Endothelial cell of umbilical vein (primary cell): ENCODE results near the gene NGRN. TPM values are rescaled to one million over a fixed set of nuclear protein-coding genes. Genes with fewer than 3 reads are reported as not detected.

Experiments
- BruUV-seq: library from RNA; stranded (reverse); fragments of 400-500 nt; replicated peaks from 2 replicates; lab custom pipeline; 2021; lab: Mats Ljungman, UMichigan
- CTCF ChIA-PET: fragments of 300-600, 350-600 bp; sonication (Branson Sonifier 250); formaldehyde crosslinking; loops from one replicate; lab custom pipeline; 2021; ENCODE audit warnings: antibody characterized with exemption, inconsistent platforms; lab: Charles Lee
- POLR2A ChIA-PET: fragments of 300-600, 350-600 bp; sonication (Branson Sonifier 250); formaldehyde crosslinking; loops from one replicate; lab custom pipeline; 2021; ENCODE audit warnings: antibody characterized with exemption, inconsistent platforms; lab: Charles Lee
- DNase-seq: peaks from one replicate; pipeline ENCODE4 v3.0.0-alpha.2; 2011; ENCODE audit warnings: low read depth, low spot score
- FAIRE-seq: peaks from 2 replicates; lab custom pipeline; 2011; peaks lifted over from hg19 to GRCh38; lab: Jason Lieb, UNC
- H2AFZ ChIP-seq: 2 replicates; pipeline ENCODE4 v1.6.0; 2012; ENCODE audit warnings: low read depth, low read length, control low read depth, inconsistent platforms
- H3K27ac ChIP-seq: 2 replicates; pipeline ENCODE4 v1.5.1; 2011; ENCODE audit warnings: low read depth, mild to moderate bottlenecking, control low read depth, low read length, moderate library complexity; ENCODE audit not compliant: insufficient read depth
- H3K27me3 ChIP-seq, 2 experiments: 2 replicates each; pipeline versions ENCODE4 v1.6.0 to v1.6.1; 2011; ENCODE audit warnings: low read length in 2 of 2, mixed read lengths in 1 of 2; ENCODE audit not compliant: control insufficient read depth in 2 of 2, insufficient read depth in 2 of 2
- H3K36me3 ChIP-seq, 2 experiments: 2 replicates in 1 of 2; 3 replicates in 1 of 2; pipeline ENCODE4 v1.5.1; 2011; ENCODE audit warnings: low read length in 2 of 2, mild to moderate bottlenecking in 1 of 2, moderate library complexity in 1 of 2; ENCODE audit not compliant: control insufficient read depth in 2 of 2, insufficient read depth in 2 of 2; ENCODE audit errors: extremely low read depth in 1 of 2
- H3K4me1 ChIP-seq: 3 replicates; pipeline ENCODE4 v1.5.1; 2011; ENCODE audit warnings: mild to moderate bottlenecking, low read length; ENCODE audit not compliant: control insufficient read depth, insufficient read depth; ENCODE audit errors: extremely low read depth
- H3K4me2 ChIP-seq: 2 replicates; pipeline ENCODE4 v1.6.1; 2011; ENCODE audit warnings: low read length, control low read depth, mixed read lengths; ENCODE audit not compliant: insufficient read depth
- H3K4me3 ChIP-seq, 3 experiments: fragments of 200-600 bp in 1 of 3; sonication (generic), shearing (Covaris generic) in 1 of 3; replicated peaks in 1 of 3; 2 replicates each; pipeline ENCODE4 v1.5.1; 2011 to 2016; ENCODE audit warnings: control low read depth in 3 of 3, low read length in 3 of 3, mild to moderate bottlenecking in 2 of 3, inconsistent platforms in 1 of 3, low read depth in 1 of 3, moderate library complexity in 1 of 3; ENCODE audit not compliant: insufficient read depth in 1 of 3
- H3K79me2 ChIP-seq: 2 replicates; pipeline ENCODE4 v1.6.0; 2012; ENCODE audit warnings: low read length, inconsistent platforms; ENCODE audit not compliant: control insufficient read depth, insufficient read depth
- H3K9ac ChIP-seq: replicated peaks from 2 replicates; pipeline ENCODE3; 2011; ENCODE audit warnings: low read length, control low read depth; ENCODE audit not compliant: insufficient read depth; ENCODE audit errors: extremely low read depth
- H3K9me1 ChIP-seq: replicated peaks from 3 replicates; pipeline ENCODE4 v1.6.0; 2011; ENCODE audit warnings: mild to moderate bottlenecking, low read length; ENCODE audit not compliant: control insufficient read depth, insufficient read depth; ENCODE audit errors: extremely low read depth
- H3K9me3 ChIP-seq: replicated peaks from 2 replicates; pipeline ENCODE4 v1.5.1; 2012; ENCODE audit warnings: low read length, inconsistent platforms; ENCODE audit not compliant: control insufficient read depth, insufficient read depth
- H4K20me1 ChIP-seq: replicated peaks from 2 replicates; pipeline ENCODE3; 2011; ENCODE audit warnings: mild to moderate bottlenecking, low read length; ENCODE audit not compliant: control insufficient read depth, insufficient read depth; ENCODE audit errors: extremely low read depth
- CTCF ChIP-seq, 2 donors: IDR thresholded peaks; 1 replicate in 1 of 2; 2 replicates in 1 of 2; pipeline ENCODE4 v1.5.1; 2011; ENCODE audit warnings: low read length in 2 of 2, mild to moderate bottlenecking in 2 of 2, moderate library complexity in 2 of 2, control low read depth in 1 of 2, inconsistent platforms in 1 of 2, low read depth in 1 of 2; ENCODE audit not compliant: insufficient read depth in 1 of 2; ENCODE audit errors: extremely low read depth in 1 of 2
- EZH2 ChIP-seq: IDR thresholded peaks from 2 replicates; pipeline ENCODE4 v1.6.1; 2012; ENCODE audit warnings: borderline replicate concordance, low read depth, mild to moderate bottlenecking, moderate library complexity, low read length, inconsistent platforms; ENCODE audit not compliant: severe bottlenecking
- FOS ChIP-seq: IDR thresholded peaks from 2 replicates; pipeline ENCODE4 v1.6.1; 2011; ENCODE audit warnings: mild to moderate bottlenecking, low read length, moderate library complexity, borderline replicate concordance; ENCODE audit not compliant: insufficient read depth
- GATA2 ChIP-seq: IDR thresholded peaks from 2 replicates; pipeline ENCODE4 v1.7.0; 2011; ENCODE audit warnings: low read depth, mild to moderate bottlenecking, moderate library complexity, mixed read lengths, low read length; ENCODE audit not compliant: insufficient read length, insufficient read depth
- JUN ChIP-seq: IDR thresholded peaks from 2 replicates; pipeline ENCODE4 v1.6.1; 2011; ENCODE audit warnings: borderline replicate concordance, low read depth; ENCODE audit not compliant: insufficient read length, insufficient read depth
- MAX ChIP-seq: IDR thresholded peaks from 2 replicates; pipeline ENCODE4 v1.6.1; 2011; ENCODE audit not compliant: insufficient read depth, insufficient read length
- MYC ChIP-seq: IDR thresholded peaks from one replicate; pipeline ENCODE4 v1.6.1; 2011; ENCODE audit warnings: mild to moderate bottlenecking, low read depth, low read length
- POLR2A ChIP-seq: IDR thresholded peaks from 2 replicates; pipeline ENCODE4 v1.6.1; 2012; ENCODE audit warnings: low read depth, mild to moderate bottlenecking, control low read depth, low read length
- POLR2AphosphoS5 ChIP-seq: IDR thresholded peaks from 2 replicates; pipeline ENCODE4 v1.6.1; 2012; ENCODE audit warnings: low read depth, mild to moderate bottlenecking, control low read depth, low read length, moderate library complexity; ENCODE audit not compliant: insufficient read depth
- dilution Hi-C: fragments of 300-500 bp; cut with MboI; formaldehyde crosslinking; loops from one replicate; pipeline ENCODE4 v1.15.0; 2019; ENCODE audit warnings: low sequenced_read_pairs; ENCODE audit not compliant: extremely low pct_ligation_motif_present
- intact Hi-C: fragments of 100-400 bp; cut with micrococcal nuclease; formaldehyde crosslinking; loops from one replicate; pipeline ENCODE4 v1.10.0; 2022
- polyA plus RNA-seq, 4 experiments: library from polyadenylated mRNA; depleted of rRNA in 3 of 4; stranded (reverse) in 3 of 4; unstranded in 1 of 4; fragments of >200 nt; gene quantifications; 2 replicates each; pipeline versions ENCODE4 v1.2.1 to v1.2.3, GENCODE V29; 2011 to 2012; ENCODE audit warnings: missing spikeins in 1 of 4
- total RNA-seq: library from RNA; stranded (reverse); gene quantifications from 2 replicates; pipeline ENCODE4 v1.2.3, GENCODE V29; 2021

NGRN gene
- total and polyA plus RNA-seq, 2 donors (not counting 3 experiments of a cell fraction or from before 2014, with no cell fraction given) = 28.9 to 56.5 TPM

- Histone ChIP-seq H3K27me3 (no peaks in the 10 kb centered on the region), H4K20me1 (no peaks in the 10 kb centered on the region), H3K36me3 (no peaks in the 10 kb centered on the region), H3K4me2 (no peak overlapping the region), H3K9ac (no peak overlapping the region), H3K27ac (no peak overlapping the region), H3K4me3 (no peak overlapping the region), H3K4me1 (no peaks in the 10 kb centered on the region), H3K9me1 (no peaks in the 10 kb centered on the region), H3K9me3 (no peaks in the 10 kb centered on the region), H2AFZ (no peak overlapping the region), H3K79me2 (no peaks in the 10 kb centered on the region)
- intact Hi-C loops (no loop called here), dilution Hi-C loops (no loop called here)
- CTCF ChIA-PET = interaction anchor here (1.0 to 1.3 kb wide), 4 partner anchors 8 to 60 kb away, joined by 3 to 4 read pairs (median 4); partner anchors contain the start of gene TTLL13
- FAIRE-seq (no peak), DNase-seq (no peak)
- POLR2A ChIA-PET = no interaction called here
- TF ChIP-seq GATA2 (no peak), CTCF (IDR thresholded peaks at IDR 0.05; ENCODE audit: extremely low read depth in 1 of 2, insufficient read depth in 1 of 2, low read depth in 1 of 2, low read length in 2 of 2) (no peak), JUN (no peak), MAX (no peak), POLR2A (no peak), MYC (no peak), POLR2AphosphoS5 (no peak), EZH2 (no peak), FOS (no peak)
- no TSS peak for BruUV-seq
These were observed 23.9 kb upstream of the NGRN start for GRCh38 chr15:90241343-90242192.
